G401 (cell line): ENCODE results near the gene BSND. TPM values are rescaled to one million over a fixed set of nuclear protein-coding genes. Genes with fewer than 3 reads are reported as not detected.

ENCODE experiments used
- DNase-seq: peaks from one replicate; pipeline ENCODE4 v3.0.0-alpha.2; 2015; ENCODE audit warnings: low spot score
- in situ Hi-C: cut with HindIII; loops from 2 replicates; pipeline ENCODE4 v1.10.0; 2016; ENCODE audit warnings: low sequenced_read_pairs, mixed read lengths
- total RNA-seq: library from RNA; depleted of rRNA; stranded (reverse); fragments of >200 nt; shearing (Covaris generic); gene quantifications from 2 replicates; pipeline ENCODE4 v1.2.3, GENCODE V29; 2014

The BSND gene
- total RNA-seq, 1 experiment from 2014 or later: not detected

GRCh38 chr1:54989473-54989872, 9.3 kb upstream of the BSND start:
- in situ Hi-C loops: no loop called here
- DNase-seq: no peak

GRCh38 chr1:54989968-54990810, 8.5 kb upstream of the BSND start:
- DNase-seq: peak; percentile 52
- in situ Hi-C loops: no loop called here

- in situ Hi-C loops: no loop called here
Measured at GRCh38 chr1:54990916-54991315, 7.8 kb upstream of the BSND start.

GRCh38 chr1:54991939-54992338, 6.8 kb upstream of the BSND start:
- no peak for DNase-seq
- in situ Hi-C loops: no loop called here

More at GRCh38 chr1:54990916-54991315, 7.8 kb upstream of the BSND start:
- no peak for DNase-seq

- DNase-seq: no peak
- in situ Hi-C loops: no loop called here
Measured at GRCh38 chr1:54993140-54993539, 5.6 kb upstream of the BSND start.

GRCh38 chr1:54994355-54994990, 4.3 kb upstream of the BSND start:
- DNase-seq: no peak
- in situ Hi-C loops: no loop called here

GRCh38 chr1:54995013-54995760, 3.5 kb upstream of the BSND start:
- DNase-seq: no peak
- in situ Hi-C loops: no loop called here

GRCh38 chr1:54995835-54996234, 2.9 kb upstream of the BSND start:
- no peak for DNase-seq
- in situ Hi-C loops: no loop called here

GRCh38 chr1:54996359-54996868, 2.3 kb upstream of the BSND start:
- peak; percentile 74 for DNase-seq
- in situ Hi-C loops: no loop called here

GRCh38 chr1:54996869-54997710, 1.6 kb upstream of the BSND start:
- in situ Hi-C loops: no loop called here
- DNase-seq: no peak

- DNase-seq: no peak
- in situ Hi-C loops: no loop called here
Measured at GRCh38 chr1:54997711-54997986, 1.1 kb upstream of the BSND start.

- DNase-seq: no peak
- in situ Hi-C loops: no loop called here
Measured at GRCh38 chr1:54998100-54998499, 633 bp upstream of the BSND start.

- DNase-seq: no peak
- in situ Hi-C loops: no loop called here
Measured at GRCh38 chr1:55000110-55001085, 1.7 kb downstream of the BSND start.

GRCh38 chr1:55001311-55001710, 2.6 kb downstream of the BSND start:
- no peak for DNase-seq
- in situ Hi-C loops: no loop called here

GRCh38 chr1:55002686-55003085, 4.0 kb downstream of the BSND start:
- in situ Hi-C loops: no loop called here
- DNase-seq: no peak

GRCh38 chr1:55005351-55006140, 6.8 kb downstream of the BSND start:
- in situ Hi-C loops: no loop called here

GRCh38 chr1:55006931-55007330, 8.2 kb downstream of the BSND start:
- no peak for DNase-seq
- in situ Hi-C loops: no loop called here

More at GRCh38 chr1:55005351-55006140, 6.8 kb downstream of the BSND start:
- no peak for DNase-seq
